ENCODE measurements around the gene KCNMB2.

KCNMB2 gene

DNA sequence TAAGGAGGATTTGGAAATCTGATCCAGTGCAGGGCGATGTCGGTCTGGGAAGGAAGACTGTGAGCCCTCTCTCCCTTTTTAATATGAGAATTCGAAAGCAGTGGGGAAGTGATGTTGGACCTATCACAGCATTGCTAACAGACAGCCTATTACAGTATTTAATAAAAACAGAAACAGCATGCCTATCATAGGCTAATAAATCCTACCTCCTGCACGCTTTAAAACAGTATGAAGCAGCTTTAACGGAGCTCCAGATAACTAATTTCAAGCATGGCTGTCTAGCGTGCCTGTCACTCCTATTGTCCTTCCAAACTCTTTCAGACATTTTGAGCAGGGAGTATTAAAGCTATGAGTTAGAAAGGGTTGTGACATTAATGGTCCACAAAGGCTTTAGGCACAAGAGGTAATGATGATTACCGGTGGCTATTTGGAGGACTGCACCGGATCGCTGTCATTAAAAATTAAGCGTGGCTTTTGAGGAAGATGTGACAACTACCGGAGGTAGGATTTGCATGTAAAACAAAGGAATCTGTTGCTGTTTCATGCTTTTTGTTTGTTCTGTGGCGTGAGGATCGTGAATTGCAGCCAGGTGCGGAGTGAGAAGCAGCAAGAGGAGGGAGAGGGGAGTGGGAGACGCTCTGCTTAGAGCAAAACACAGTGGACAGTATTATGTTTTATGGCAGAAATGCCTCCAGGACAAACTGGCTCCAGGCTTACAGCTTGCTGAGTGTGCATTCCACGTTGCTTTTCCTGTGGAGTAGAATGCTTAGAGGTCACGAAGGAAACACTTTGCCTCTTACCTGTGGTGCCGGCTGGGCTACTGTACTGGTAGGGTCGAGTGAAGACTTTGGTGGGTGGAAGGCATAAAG, at the start of gene KCNMB2:
TSS of gene KCNMB2 (plus strand) at position 226 of the 869 bp plus-strand sequence.
- no peaks in the 10 kb centered on the region for H3K27me3 ChIP-seq (ENCODE audit: low read depth, low read length)
- H3K9me3 ChIP-seq (ENCODE audit: control insufficient read depth in 1 of 2, low read length in 2 of 2), result no peaks in the 10 kb centered on the region
- no peaks in the 10 kb centered on the region for H3K36me3 ChIP-seq (ENCODE audit: control insufficient read depth in 1 of 2, insufficient read depth in 2 of 2, low read length in 2 of 2)
- H3K4me1 ChIP-seq (ENCODE audit: control insufficient read depth in 1 of 2, insufficient read depth in 2 of 2, low read length in 2 of 2), result no peaks in the 10 kb centered on the region
- H3K27ac ChIP-seq (ENCODE audit: low read length), result peak within 1 kb of the TSS; percentile 28
- H3K4me3 ChIP-seq (ENCODE audit: low read depth in 1 of 2, low read length in 2 of 2), result peak within 1 kb of the TSS; percentile 65 to 79

DNA sequence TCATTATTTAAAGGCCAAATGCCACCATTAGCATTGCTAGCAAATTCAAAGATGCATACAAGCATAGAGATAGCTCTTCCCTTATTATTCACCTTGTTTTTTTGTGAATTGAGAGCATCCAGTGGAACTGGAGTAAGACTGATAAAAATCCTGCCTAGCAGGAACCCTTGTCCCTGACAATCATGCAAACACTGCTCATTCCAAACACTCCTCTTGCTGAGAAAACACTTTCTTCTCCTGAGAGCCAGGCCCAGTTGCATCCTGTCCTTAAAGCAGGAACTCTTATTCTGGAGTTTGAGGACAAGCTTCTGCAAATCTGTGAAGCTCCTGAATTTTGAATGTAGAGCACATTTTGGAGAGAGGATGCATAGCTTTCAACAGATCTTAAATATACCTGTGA, 49.3 kb upstream of the KCNMB2 start:
- Histone ChIP-seq H3K9me3 (ENCODE audit: control insufficient read depth in 1 of 2, low read length in 2 of 2) (no peaks in the 10 kb centered on the region), H3K36me3 (ENCODE audit: control insufficient read depth in 1 of 2, insufficient read depth in 2 of 2, low read length in 2 of 2) (no peaks in the 10 kb centered on the region), H3K27me3 (ENCODE audit: low read depth, low read length) (no peaks in the 10 kb centered on the region), H3K27ac (ENCODE audit: low read length) (no peak overlapping the region), H3K4me3 (ENCODE audit: low read depth in 1 of 2, low read length in 2 of 2) (no peak overlapping the region), H3K4me1 (ENCODE audit: control insufficient read depth in 1 of 2, insufficient read depth in 2 of 2, low read length in 2 of 2) (no peaks in the 10 kb centered on the region)

DNA sequence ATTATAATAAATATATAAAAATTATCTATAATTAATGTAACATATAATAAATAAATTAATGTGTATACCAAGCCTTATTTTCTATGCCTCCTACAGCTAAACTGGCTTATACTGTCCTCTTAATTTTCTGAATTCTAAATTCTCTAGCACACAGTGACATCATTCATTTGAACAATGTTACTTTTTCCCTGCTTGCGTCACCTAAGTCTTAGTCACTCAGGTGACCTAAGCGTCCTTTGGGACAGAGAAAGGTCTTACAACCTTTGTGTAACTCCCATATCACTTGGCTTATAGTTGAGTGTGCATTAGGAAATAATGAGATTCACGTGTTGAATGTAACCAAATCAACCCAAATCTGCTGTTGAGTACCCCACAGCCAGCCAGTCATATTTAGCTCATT, 48.5 kb upstream of the KCNMB2 start:
- H3K4me3 ChIP-seq (ENCODE audit: low read depth in 1 of 2, low read length in 2 of 2), result no peak overlapping the region
- H3K27me3 ChIP-seq (ENCODE audit: low read depth, low read length), result no peaks in the 10 kb centered on the region
- H3K36me3 ChIP-seq (ENCODE audit: control insufficient read depth in 1 of 2, insufficient read depth in 2 of 2, low read length in 2 of 2), result no peaks in the 10 kb centered on the region
- no peaks in the 10 kb centered on the region for H3K4me1 ChIP-seq (ENCODE audit: control insufficient read depth in 1 of 2, insufficient read depth in 2 of 2, low read length in 2 of 2)
- H3K27ac ChIP-seq (ENCODE audit: low read length), result no peak overlapping the region
- H3K9me3 ChIP-seq (ENCODE audit: control insufficient read depth in 1 of 2, low read length in 2 of 2), result no peaks in the 10 kb centered on the region

DNA sequence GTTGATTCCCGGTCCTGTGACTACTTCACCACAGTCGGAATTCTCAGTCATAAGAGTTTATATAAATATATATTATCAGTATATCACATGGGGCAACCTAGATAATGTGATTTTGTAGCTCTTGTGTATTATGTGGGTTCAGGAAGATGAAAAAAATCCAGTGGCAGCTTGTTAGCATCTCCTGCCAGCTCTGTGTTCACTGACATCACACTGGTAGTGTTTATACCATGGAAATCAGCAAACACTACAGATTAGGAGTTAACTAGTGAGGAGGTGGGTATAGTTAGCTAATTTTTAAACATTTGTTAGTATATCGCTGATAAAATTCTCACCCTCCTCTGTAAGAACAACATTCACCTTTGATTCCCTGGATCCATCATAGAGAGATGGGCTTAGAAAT, 44.5 kb upstream of the KCNMB2 start:
- no peaks in the 10 kb centered on the region for H3K36me3 ChIP-seq (ENCODE audit: control insufficient read depth in 1 of 2, insufficient read depth in 2 of 2, low read length in 2 of 2)
- H3K27me3 ChIP-seq (ENCODE audit: low read depth, low read length), result no peaks in the 10 kb centered on the region
- no peaks in the 10 kb centered on the region for H3K9me3 ChIP-seq (ENCODE audit: control insufficient read depth in 1 of 2, low read length in 2 of 2)
- H3K4me3 ChIP-seq (ENCODE audit: low read depth in 1 of 2, low read length in 2 of 2), result no peak overlapping the region
- H3K27ac ChIP-seq (ENCODE audit: low read length), result no peak overlapping the region
- H3K4me1 ChIP-seq (ENCODE audit: control insufficient read depth in 1 of 2, insufficient read depth in 2 of 2, low read length in 2 of 2), result no peaks in the 10 kb centered on the region

DNA sequence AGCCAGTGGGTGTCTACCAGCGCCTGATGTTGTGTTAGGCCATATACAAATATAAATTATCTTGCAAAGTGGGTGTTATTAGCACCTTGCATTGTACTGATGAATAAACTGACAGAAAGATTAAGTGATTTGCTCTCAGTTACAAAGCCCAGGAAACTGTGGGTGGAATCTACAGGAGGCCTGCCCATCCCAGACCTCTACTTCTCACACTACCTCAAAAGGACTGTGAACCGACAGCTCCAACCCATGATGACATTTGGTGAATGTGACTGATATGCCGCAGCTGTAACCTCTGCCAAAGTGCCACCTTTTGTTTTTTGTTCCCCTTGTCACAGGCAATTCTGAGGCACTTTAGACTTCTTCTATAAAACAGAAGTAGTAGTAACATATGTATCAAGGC, 43.7 kb upstream of the KCNMB2 start:
- no peak overlapping the region for H3K27ac ChIP-seq (ENCODE audit: low read length)
- H3K27me3 ChIP-seq (ENCODE audit: low read depth, low read length), result no peaks in the 10 kb centered on the region

DNA sequence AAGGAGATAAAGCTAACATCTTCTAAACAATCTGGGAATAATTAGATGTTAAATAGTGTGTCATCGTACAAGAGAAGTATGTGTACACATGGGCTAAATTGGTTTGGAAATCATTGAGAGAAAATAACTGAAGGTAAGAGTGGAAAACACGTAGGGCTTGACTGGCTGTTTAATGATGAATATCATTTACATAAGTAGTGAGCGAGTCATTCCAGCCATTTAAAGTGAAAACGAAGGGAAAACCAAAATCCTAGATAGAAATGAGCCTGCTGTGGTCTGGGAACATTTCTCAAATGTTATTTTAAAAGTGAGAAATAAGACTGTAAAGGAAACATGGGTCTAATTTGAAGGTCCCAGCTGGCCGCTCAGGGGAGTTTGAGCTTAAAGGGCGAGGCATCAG, 41.9 kb upstream of the KCNMB2 start:
- H3K9me3 ChIP-seq (ENCODE audit: control insufficient read depth in 1 of 2, low read length in 2 of 2), result no peaks in the 10 kb centered on the region
- no peaks in the 10 kb centered on the region for H3K27me3 ChIP-seq (ENCODE audit: low read depth, low read length)
- H3K4me1 ChIP-seq (ENCODE audit: control insufficient read depth in 1 of 2, insufficient read depth in 2 of 2, low read length in 2 of 2), result no peaks in the 10 kb centered on the region
- no peak overlapping the region for H3K27ac ChIP-seq (ENCODE audit: low read length)
- H3K36me3 ChIP-seq (ENCODE audit: control insufficient read depth in 1 of 2, insufficient read depth in 2 of 2, low read length in 2 of 2), result no peaks in the 10 kb centered on the region
- H3K4me3 ChIP-seq (ENCODE audit: low read depth in 1 of 2, low read length in 2 of 2), result no peak overlapping the region

More for the DNA sequence above, 43.7 kb upstream of the KCNMB2 start:
- H3K4me1 ChIP-seq (ENCODE audit: control insufficient read depth in 1 of 2, insufficient read depth in 2 of 2, low read length in 2 of 2), result no peaks in the 10 kb centered on the region
- no peaks in the 10 kb centered on the region for H3K9me3 ChIP-seq (ENCODE audit: control insufficient read depth in 1 of 2, low read length in 2 of 2)
- no peak overlapping the region for H3K4me3 ChIP-seq (ENCODE audit: low read depth in 1 of 2, low read length in 2 of 2)
- H3K36me3 ChIP-seq (ENCODE audit: control insufficient read depth in 1 of 2, insufficient read depth in 2 of 2, low read length in 2 of 2), result no peaks in the 10 kb centered on the region

DNA sequence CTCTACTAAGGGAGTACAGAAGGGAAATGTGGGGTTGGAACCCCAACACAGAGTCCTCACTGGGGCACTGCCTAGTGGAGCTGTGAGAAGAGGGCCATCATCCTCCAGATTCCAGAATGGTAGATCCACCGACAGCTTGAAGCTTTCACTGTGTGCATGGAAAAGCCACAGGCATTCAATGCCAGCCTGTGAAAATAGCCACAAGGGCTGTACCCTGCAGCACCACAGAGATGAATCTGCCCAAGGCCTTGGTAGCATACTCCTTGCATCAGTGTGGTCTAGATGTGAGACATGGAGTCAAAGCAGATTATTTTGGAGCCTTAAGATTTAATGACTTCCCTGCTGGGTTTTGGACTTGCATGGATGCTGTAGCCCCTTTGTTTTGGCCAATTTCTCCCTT, 39.3 kb upstream of the KCNMB2 start:
- H3K27me3 ChIP-seq (ENCODE audit: low read depth, low read length), result no peaks in the 10 kb centered on the region
- H3K27ac ChIP-seq (ENCODE audit: low read length), result no peak overlapping the region
- no peaks in the 10 kb centered on the region for H3K9me3 ChIP-seq (ENCODE audit: control insufficient read depth in 1 of 2, low read length in 2 of 2)
- no peaks in the 10 kb centered on the region for H3K4me1 ChIP-seq (ENCODE audit: control insufficient read depth in 1 of 2, insufficient read depth in 2 of 2, low read length in 2 of 2)
- no peak overlapping the region for H3K4me3 ChIP-seq (ENCODE audit: low read depth in 1 of 2, low read length in 2 of 2)
- H3K36me3 ChIP-seq (ENCODE audit: control insufficient read depth in 1 of 2, insufficient read depth in 2 of 2, low read length in 2 of 2), result no peaks in the 10 kb centered on the region

DNA sequence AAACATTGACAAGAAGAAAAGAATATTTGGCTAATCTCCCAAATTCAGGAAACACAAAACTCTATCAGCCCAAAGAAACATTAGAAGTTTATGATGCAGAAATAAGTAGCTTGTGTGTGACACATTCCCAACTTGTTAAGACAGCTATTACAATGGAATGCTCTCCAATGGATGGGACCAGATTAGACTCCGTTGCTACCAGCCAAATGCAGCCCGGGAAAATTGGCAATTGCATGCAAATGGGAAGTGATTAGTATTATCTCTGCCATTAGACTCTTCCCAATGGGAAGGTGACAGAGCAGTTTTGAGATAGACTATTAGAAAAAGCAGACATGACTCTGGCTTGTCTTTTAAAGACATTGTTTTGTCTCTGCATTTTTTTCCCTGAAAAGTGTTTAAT, 37.4 kb upstream of the KCNMB2 start:
- H3K4me3 ChIP-seq (ENCODE audit: low read depth in 1 of 2, low read length in 2 of 2), result no peak overlapping the region
- no peaks in the 10 kb centered on the region for H3K4me1 ChIP-seq (ENCODE audit: control insufficient read depth in 1 of 2, insufficient read depth in 2 of 2, low read length in 2 of 2)
- H3K27me3 ChIP-seq (ENCODE audit: low read depth, low read length), result no peaks in the 10 kb centered on the region
- no peaks in the 10 kb centered on the region for H3K36me3 ChIP-seq (ENCODE audit: control insufficient read depth in 1 of 2, insufficient read depth in 2 of 2, low read length in 2 of 2)
- no peaks in the 10 kb centered on the region for H3K9me3 ChIP-seq (ENCODE audit: control insufficient read depth in 1 of 2, low read length in 2 of 2)
- H3K27ac ChIP-seq (ENCODE audit: low read length), result no peak overlapping the region

DNA sequence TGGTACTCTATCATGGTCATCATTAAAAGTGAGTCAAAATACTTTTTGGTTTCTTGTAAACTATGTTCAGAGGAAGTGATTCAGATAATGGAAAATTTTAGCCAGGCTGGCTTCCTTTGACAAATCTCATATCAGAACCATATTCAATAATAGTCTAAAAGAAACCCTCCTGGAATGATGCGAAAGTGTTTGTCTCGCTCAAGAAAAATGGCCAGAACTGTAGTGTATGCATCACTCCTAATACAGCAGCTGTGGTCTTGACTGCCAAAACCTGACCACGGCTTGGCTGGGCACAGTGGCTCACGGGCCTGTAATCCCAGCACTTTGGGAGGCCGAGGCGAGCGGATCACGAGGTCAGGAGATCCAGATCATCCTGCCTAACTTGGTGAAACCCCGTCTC, 35.6 kb upstream of the KCNMB2 start:
- Histone ChIP-seq H3K4me1 (ENCODE audit: control insufficient read depth in 1 of 2, insufficient read depth in 2 of 2, low read length in 2 of 2) (no peaks in the 10 kb centered on the region), H3K36me3 (ENCODE audit: control insufficient read depth in 1 of 2, insufficient read depth in 2 of 2, low read length in 2 of 2) (no peaks in the 10 kb centered on the region), H3K4me3 (ENCODE audit: low read depth in 1 of 2, low read length in 2 of 2) (no peak overlapping the region), H3K27ac (ENCODE audit: low read length) (no peak overlapping the region), H3K27me3 (ENCODE audit: low read depth, low read length) (no peaks in the 10 kb centered on the region), H3K9me3 (ENCODE audit: control insufficient read depth in 1 of 2, low read length in 2 of 2) (no peaks in the 10 kb centered on the region)

DNA sequence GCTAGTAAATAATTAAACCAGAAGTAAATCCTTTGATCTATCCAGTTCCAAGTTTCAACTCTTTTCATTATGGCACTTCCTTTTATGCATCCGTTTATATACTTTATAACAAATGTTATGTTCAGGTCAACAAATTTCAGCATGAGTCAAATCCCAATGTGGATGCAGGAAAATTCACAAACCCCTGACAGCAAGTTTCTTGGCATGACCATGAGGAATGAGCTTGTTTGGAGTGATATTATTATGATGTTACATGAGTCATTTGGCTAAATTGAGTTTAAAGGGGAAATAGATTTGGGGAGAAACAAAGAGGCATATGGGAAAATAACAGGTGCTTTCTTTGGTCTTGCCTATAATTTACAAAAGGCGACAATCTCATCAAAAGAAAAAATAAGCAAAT, 32.1 kb upstream of the KCNMB2 start:
- Histone ChIP-seq H3K4me3 (ENCODE audit: low read depth in 1 of 2, low read length in 2 of 2) (no peak overlapping the region), H3K9me3 (ENCODE audit: control insufficient read depth in 1 of 2, low read length in 2 of 2) (no peaks in the 10 kb centered on the region), H3K36me3 (ENCODE audit: control insufficient read depth in 1 of 2, insufficient read depth in 2 of 2, low read length in 2 of 2) (no peaks in the 10 kb centered on the region), H3K27me3 (ENCODE audit: low read depth, low read length) (no peaks in the 10 kb centered on the region), H3K27ac (ENCODE audit: low read length) (no peak overlapping the region), H3K4me1 (ENCODE audit: control insufficient read depth in 1 of 2, insufficient read depth in 2 of 2, low read length in 2 of 2) (no peaks in the 10 kb centered on the region)

DNA sequence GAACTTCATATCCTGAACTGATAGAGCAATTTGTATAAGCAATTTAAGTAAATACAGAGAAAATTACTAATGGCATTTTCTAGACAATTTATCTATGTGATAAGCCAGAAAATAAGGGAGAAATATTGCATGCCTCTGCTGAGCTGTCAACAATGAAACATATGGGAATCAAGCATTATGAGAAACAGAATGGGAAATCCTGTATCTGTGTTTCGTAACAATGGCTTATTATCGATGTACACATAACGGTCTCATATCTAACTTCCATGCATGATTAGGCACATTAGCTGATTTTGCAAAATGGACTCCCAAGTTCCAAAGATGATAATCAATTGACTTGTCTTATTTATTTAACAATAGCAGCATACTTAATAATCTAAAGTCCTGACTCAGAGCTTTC, 30.4 kb upstream of the KCNMB2 start:
- no peaks in the 10 kb centered on the region for H3K4me1 ChIP-seq (ENCODE audit: control insufficient read depth in 1 of 2, insufficient read depth in 2 of 2, low read length in 2 of 2)
- H3K27ac ChIP-seq (ENCODE audit: low read length), result no peak overlapping the region
- H3K27me3 ChIP-seq (ENCODE audit: low read depth, low read length), result no peaks in the 10 kb centered on the region
- H3K9me3 ChIP-seq (ENCODE audit: control insufficient read depth in 1 of 2, low read length in 2 of 2), result no peaks in the 10 kb centered on the region
- no peaks in the 10 kb centered on the region for H3K36me3 ChIP-seq (ENCODE audit: control insufficient read depth in 1 of 2, insufficient read depth in 2 of 2, low read length in 2 of 2)
- H3K4me3 ChIP-seq (ENCODE audit: low read depth in 1 of 2, low read length in 2 of 2), result no peak overlapping the region
